ENCODE measurements around the gene SHROOM2. TPM values are rescaled to one million over a fixed set of nuclear protein-coding genes. Genes with fewer than 3 reads are reported as not detected.

SHROOM2 gene
- total RNA-seq, 1 donor from 2014 or later = 12.3 TPM

Small RNA genes lying within 50 kb of the gene (small RNA-seq; reads per million reads assigned to genes)
- not detected for gene RF00019

Other genes starting within 250 kb of the SHROOM2 start
- 1.2 TPM for gene GPR143, start 20.6 kb upstream of the SHROOM2 start, total RNA-seq
- gene CLDN34, start 180.9 kb downstream of the SHROOM2 start, total RNA-seq = 0.62 TPM

Measured in occipital lobe (tissue), 2 donors.